Thoracic aorta (tissue), 2 donors: ENCODE results near the gene GALNT10. TPM values are rescaled to one million over a fixed set of nuclear protein-coding genes. Genes with fewer than 3 reads are reported as not detected.
A peak's percentile ranks its signal among the peaks of the same experiment; 100 is the strongest.

Experiments
- ATAC-seq: fragments of 150-250 bp; one replicate; pipeline ENCODE4 v1.8.0; 2017; ENCODE audit warnings: low read depth; ENCODE audit not compliant: insufficient number of reproducible peaks, low FRiP score
- DNase-seq: peaks from one replicate; pipeline ENCODE4 v3.0.0-alpha.2; 2020; ENCODE audit warnings: low spot score
- H3K27ac ChIP-seq, 2 donors: fragments of 200-600 bp; sonication (generic); 1 replicate in 1 of 2; 2 replicates in 1 of 2; pipeline ENCODE4 v1.5.1; 2016; ENCODE audit warnings: mild to moderate bottlenecking in 2 of 2, moderate library complexity in 2 of 2
- H3K27me3 ChIP-seq: fragments of 200-600 bp; sonication (generic); replicated peaks from 2 replicates; pipeline ENCODE4 v1.6.0; 2016; ENCODE audit warnings: mild to moderate bottlenecking; ENCODE audit not compliant: insufficient read depth
- H3K36me3 ChIP-seq: fragments of 200-600 bp; sonication (generic); one replicate; pipeline ENCODE4 v1.5.1; 2016
- H3K4me1 ChIP-seq, 2 donors: fragments of 200-600 bp; sonication (generic); 1 replicate in 1 of 2; 2 replicates in 1 of 2; pipeline versions ENCODE4 v1.5.1 to v1.6.0; 2016; ENCODE audit warnings: low read depth in 2 of 2, mild to moderate bottlenecking in 1 of 2; ENCODE audit not compliant: control insufficient read depth in 1 of 2
- H3K4me3 ChIP-seq: fragments of 200-600 bp; sonication (generic); 2 replicates; pipeline ENCODE4 v1.5.1; 2016; ENCODE audit warnings: mild to moderate bottlenecking
- H3K9me3 ChIP-seq: fragments of 200-600 bp; sonication (generic); 2 replicates; pipeline ENCODE4 v1.5.1; 2016
- total RNA-seq, 2 donors: library from RNA; depleted of rRNA; stranded (reverse); fragments of >200 nt; gene quantifications; one replicate each; pipeline versions ENCODE4 v1.1.0 to v1.2.3, GENCODE V29; 2016
- TF ChIP-seq, protein P1 (sequence below): fragments of 200-600 bp; sonication (generic); IDR thresholded peaks from one replicate; pipeline ENCODE4 v1.5.1; 2019; ENCODE audit warnings: antibody characterized with exemption

GALNT10 gene
- total RNA-seq, 2 donors from 2014 or later: 43.0 to 52.7 TPM

- Histone ChIP-seq H3K9me3 (no peaks in the 10 kb centered on the region), H3K27me3 (no peaks in the 10 kb centered on the region), H3K36me3 (no peaks in the 10 kb centered on the region), H3K4me3 (no peak overlapping the region), H3K27ac (no peak overlapping the region), H3K4me1 (peaks cover 18 to 25% of the 10 kb centered on the region in 2 donors)
- ATAC-seq: no peak
- TF ChIP-seq, protein P1, sequence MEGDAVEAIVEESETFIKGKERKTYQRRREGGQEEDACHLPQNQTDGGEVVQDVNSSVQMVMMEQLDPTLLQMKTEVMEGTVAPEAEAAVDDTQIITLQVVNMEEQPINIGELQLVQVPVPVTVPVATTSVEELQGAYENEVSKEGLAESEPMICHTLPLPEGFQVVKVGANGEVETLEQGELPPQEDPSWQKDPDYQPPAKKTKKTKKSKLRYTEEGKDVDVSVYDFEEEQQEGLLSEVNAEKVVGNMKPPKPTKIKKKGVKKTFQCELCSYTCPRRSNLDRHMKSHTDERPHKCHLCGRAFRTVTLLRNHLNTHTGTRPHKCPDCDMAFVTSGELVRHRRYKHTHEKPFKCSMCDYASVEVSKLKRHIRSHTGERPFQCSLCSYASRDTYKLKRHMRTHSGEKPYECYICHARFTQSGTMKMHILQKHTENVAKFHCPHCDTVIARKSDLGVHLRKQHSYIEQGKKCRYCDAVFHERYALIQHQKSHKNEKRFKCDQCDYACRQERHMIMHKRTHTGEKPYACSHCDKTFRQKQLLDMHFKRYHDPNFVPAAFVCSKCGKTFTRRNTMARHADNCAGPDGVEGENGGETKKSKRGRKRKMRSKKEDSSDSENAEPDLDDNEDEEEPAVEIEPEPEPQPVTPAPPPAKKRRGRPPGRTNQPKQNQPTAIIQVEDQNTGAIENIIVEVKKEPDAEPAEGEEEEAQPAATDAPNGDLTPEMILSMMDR: no peak
- no peak for DNase-seq
Observed at GRCh38 chr5:154265197-154265773, 74.8 kb downstream of the GALNT10 start.

- Histone ChIP-seq H3K27ac (peak overlapping the region; percentile 9 to 41), H3K27me3 (no peaks in the 10 kb centered on the region), H3K4me3 (no peak overlapping the region), H3K9me3 (no peaks in the 10 kb centered on the region), H3K4me1 (peaks cover 18 to 29% of the 10 kb centered on the region in 2 donors), H3K36me3 (no peaks in the 10 kb centered on the region)
- TF ChIP-seq, protein P1: no peak
- DNase-seq (no peak), ATAC-seq (no peak)
Observed at GRCh38 chr5:154267516-154267915, 77.0 kb downstream of the GALNT10 start.

GRCh38 chr5:154268073-154268472 is 77.5 kb downstream of the GALNT10 start:
- Histone ChIP-seq H3K27me3 (no peaks in the 10 kb centered on the region), H3K4me3 (no peak overlapping the region), H3K4me1 (peaks cover 23 to 35% of the 10 kb centered on the region in 2 donors), H3K27ac (peak overlapping the region in 1 of 2 donors; percentile 41), H3K36me3 (no peaks in the 10 kb centered on the region), H3K9me3 (no peaks in the 10 kb centered on the region)
- DNase-seq (no peak), ATAC-seq (no peak)
- TF ChIP-seq, protein P1: no peak

GRCh38 chr5:154269414-154269813 is 78.9 kb downstream of the GALNT10 start:
- Histone ChIP-seq H3K27ac (no peak overlapping the region), H3K27me3 (no peaks in the 10 kb centered on the region), H3K4me1 (peaks cover 23 to 39% of the 10 kb centered on the region in 2 donors), H3K9me3 (no peaks in the 10 kb centered on the region), H3K36me3 (no peaks in the 10 kb centered on the region), H3K4me3 (no peak overlapping the region)
- ATAC-seq: no peak
- TF ChIP-seq, protein P1: no peak
- no peak for DNase-seq

GRCh38 chr5:154271466-154271865 is 80.9 kb downstream of the GALNT10 start:
- no peak for ATAC-seq
- Histone ChIP-seq H3K36me3 (no peaks in the 10 kb centered on the region), H3K4me1 (peaks cover 19 to 29% of the 10 kb centered on the region in 2 donors)

More at GRCh38 chr5:154271466-154271865, 80.9 kb downstream of the GALNT10 start:
- no peaks in the 10 kb centered on the region for H3K27me3 ChIP-seq
- DNase-seq: no peak
- no peaks in the 10 kb centered on the region for H3K9me3 ChIP-seq
- H3K4me3 ChIP-seq: no peak overlapping the region
- TF ChIP-seq, protein P1: no peak
- H3K27ac ChIP-seq: no peak overlapping the region
